NB4 (cell line): Measurements from ENCODE around the gene MB21D2.

Source experiments
- POLR2A ChIP-seq: IDR thresholded peaks from 2 replicates; pipeline ENCODE4 v1.6.1; 2011; ENCODE audit warnings: mild to moderate bottlenecking; ENCODE audit not compliant: insufficient read length; ENCODE audit errors: extremely low read depth
- TF ChIP-seq, protein P1 (sequence below): IDR thresholded peaks from one replicate; pipeline ENCODE4 v1.5.1; 2012; ENCODE audit warnings: low read depth, low read length

DNA sequence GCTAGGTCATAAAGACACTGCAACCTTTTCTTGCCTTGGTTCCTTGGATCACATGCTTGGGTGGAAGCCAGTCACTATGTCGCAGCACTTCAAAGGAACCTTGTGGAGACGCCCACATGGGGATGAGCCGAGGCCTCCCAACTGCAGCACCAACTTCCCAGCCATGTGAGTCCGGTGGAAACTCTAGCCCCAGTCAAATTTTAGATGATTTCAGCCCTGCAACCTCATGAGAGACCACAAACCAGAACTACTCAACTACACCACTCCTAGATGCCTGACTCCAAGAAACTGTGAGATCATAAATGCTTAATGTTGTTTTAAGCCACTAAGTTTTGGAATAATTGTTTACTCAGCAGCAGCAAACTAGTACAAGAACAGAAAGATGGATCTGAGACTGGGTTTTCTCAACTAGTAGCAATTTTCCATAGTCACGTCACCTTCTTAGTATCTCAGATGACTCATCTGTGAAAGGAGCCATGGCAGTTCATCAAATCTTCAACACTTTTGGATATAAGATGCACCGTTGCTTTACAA is 86.5 kb downstream of the MB21D2 start:
- no peak for TF ChIP-seq POLR2A
- TF ChIP-seq, protein P1, sequence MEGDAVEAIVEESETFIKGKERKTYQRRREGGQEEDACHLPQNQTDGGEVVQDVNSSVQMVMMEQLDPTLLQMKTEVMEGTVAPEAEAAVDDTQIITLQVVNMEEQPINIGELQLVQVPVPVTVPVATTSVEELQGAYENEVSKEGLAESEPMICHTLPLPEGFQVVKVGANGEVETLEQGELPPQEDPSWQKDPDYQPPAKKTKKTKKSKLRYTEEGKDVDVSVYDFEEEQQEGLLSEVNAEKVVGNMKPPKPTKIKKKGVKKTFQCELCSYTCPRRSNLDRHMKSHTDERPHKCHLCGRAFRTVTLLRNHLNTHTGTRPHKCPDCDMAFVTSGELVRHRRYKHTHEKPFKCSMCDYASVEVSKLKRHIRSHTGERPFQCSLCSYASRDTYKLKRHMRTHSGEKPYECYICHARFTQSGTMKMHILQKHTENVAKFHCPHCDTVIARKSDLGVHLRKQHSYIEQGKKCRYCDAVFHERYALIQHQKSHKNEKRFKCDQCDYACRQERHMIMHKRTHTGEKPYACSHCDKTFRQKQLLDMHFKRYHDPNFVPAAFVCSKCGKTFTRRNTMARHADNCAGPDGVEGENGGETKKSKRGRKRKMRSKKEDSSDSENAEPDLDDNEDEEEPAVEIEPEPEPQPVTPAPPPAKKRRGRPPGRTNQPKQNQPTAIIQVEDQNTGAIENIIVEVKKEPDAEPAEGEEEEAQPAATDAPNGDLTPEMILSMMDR: no peak
